ENCODE results near the gene RERE. TPM values are rescaled to one million over a fixed set of nuclear protein-coding genes. Genes with fewer than 3 reads are reported as not detected.

The RERE gene
- total RNA-seq, 4 donors from 2014 or later, result 118 to 244 (median 131) TPM

DNA sequence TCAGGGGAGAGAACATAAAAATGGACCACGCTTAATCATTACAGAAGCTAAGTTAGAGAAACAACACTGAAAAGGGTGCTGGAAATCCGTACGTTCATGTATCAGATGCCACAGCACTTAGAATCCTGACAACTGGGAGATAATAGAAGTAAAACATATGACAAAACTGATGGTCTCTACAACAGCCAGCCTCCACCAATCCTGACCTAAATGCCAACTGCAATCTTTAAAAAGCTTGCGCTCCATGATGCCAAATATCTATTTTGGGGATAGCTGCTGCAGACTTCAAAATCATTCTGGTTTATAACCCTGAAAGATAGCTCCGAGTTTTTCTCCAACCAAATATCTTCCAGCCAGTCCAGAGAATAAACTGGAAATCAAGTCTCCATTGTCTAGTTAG, 178.3 kb downstream of the RERE start:
- WGBS, 2 donors, result 94 to 95% methylated on average over 5 of the region's 5 CpGs
- no peak for TF ChIP-seq POLR2A (IDR thresholded peaks at IDR 0.05)
- TF ChIP-seq, protein P1, sequence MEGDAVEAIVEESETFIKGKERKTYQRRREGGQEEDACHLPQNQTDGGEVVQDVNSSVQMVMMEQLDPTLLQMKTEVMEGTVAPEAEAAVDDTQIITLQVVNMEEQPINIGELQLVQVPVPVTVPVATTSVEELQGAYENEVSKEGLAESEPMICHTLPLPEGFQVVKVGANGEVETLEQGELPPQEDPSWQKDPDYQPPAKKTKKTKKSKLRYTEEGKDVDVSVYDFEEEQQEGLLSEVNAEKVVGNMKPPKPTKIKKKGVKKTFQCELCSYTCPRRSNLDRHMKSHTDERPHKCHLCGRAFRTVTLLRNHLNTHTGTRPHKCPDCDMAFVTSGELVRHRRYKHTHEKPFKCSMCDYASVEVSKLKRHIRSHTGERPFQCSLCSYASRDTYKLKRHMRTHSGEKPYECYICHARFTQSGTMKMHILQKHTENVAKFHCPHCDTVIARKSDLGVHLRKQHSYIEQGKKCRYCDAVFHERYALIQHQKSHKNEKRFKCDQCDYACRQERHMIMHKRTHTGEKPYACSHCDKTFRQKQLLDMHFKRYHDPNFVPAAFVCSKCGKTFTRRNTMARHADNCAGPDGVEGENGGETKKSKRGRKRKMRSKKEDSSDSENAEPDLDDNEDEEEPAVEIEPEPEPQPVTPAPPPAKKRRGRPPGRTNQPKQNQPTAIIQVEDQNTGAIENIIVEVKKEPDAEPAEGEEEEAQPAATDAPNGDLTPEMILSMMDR (IDR thresholded peaks at IDR 0.05), result no peak
- Histone ChIP-seq H3K36me3 (no peaks in the 10 kb centered on the region), H3K4me1 (peaks cover 10 to 17% of the 10 kb centered on the region in 2 donors), H3K27ac (no peak overlapping the region), H3K27me3 (no peaks in the 10 kb centered on the region), H3K9me3 (no peaks in the 10 kb centered on the region), H3K4me3 (replicated peaks in 1 of 3) (no peak overlapping the region)
- DNase-seq, result no peak
- intact Hi-C loops (cut with DNase I), result no loop called here

DNA sequence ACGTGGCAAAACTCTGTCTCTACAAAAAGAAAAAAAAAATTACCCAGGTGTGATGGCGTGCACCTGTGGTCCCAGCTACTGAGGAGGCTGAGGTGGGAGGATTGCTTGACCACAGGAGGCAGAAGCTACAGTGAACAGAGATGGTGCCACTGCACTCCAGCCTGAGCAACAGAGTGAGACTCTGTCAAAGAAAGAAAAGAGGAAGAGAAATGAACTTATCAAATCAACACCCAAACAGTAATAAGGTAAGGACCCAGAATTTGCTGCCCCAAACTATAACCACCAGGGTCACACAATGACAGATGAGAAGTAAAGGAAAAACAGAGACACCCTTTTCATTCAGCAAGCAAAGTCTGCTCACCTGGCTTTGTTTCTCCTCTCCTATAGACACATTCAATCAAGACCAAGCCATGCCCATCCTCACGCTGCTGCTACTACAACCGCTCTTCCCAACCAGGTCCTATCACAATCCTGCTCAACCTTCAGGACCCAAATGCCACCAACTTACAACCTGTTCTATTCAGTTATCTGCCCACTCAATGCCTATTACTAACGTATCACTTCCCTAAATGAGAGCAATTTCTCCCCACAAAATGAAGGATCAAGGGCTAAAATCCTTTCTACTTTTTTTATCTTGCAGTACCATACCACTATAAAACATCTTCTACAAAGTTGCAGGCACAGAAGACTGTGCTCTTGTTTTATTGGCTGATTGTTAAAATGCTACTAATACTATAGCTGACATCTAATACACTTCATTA, 183.5 kb downstream of the RERE start:
- intact Hi-C loops (cut with DNase I), result no loop called here
- Histone ChIP-seq H3K27ac (no peak overlapping the region), H3K36me3 (no peaks in the 10 kb centered on the region), H3K4me3 (replicated peaks in 1 of 3) (no peak overlapping the region), H3K9me3 (no peaks in the 10 kb centered on the region), H3K4me1 (peaks cover 10 to 19% of the 10 kb centered on the region in 2 donors), H3K27me3 (no peaks in the 10 kb centered on the region)
- TF ChIP-seq POLR2A (IDR thresholded peaks at IDR 0.05), result no peak
- TF ChIP-seq, protein P1 (IDR thresholded peaks at IDR 0.05), result no peak
- 94 to 97% methylated on average over 5 of the region's 5 CpGs for WGBS, 2 donors
- no peak for DNase-seq

DNA sequence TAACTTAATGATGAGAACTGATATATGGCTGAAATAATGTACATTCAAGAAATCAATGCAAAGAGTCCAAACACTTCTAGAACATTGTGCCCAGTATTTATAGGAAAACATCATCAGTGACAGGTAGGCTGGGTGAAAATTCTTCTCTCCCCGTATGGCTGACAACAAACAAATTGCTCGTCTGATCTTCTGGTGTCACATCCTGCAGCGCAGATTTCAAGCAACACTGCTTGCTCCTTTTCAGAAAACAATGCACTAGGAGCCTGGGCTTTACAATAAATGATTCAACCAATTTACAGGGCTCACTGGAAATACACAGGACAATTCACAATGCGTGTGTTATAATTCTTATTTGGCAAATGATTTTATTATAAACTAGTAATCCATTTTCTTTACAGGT, 185.3 kb downstream of the RERE start:
- WGBS, 2 donors, result 90 to 95% methylated on average over 4 of the region's 4 CpGs
- Histone ChIP-seq H3K36me3 (no peaks in the 10 kb centered on the region), H3K27ac (no peak overlapping the region), H3K9me3 (no peaks in the 10 kb centered on the region), H3K4me1 (peaks cover 12 to 19% of the 10 kb centered on the region in 2 donors), H3K4me3 (replicated peaks in 1 of 3) (no peak overlapping the region), H3K27me3 (no peaks in the 10 kb centered on the region)
- DNase-seq, result no peak
- intact Hi-C loops (cut with DNase I), result no loop called here
- TF ChIP-seq POLR2A (IDR thresholded peaks at IDR 0.05), result no peak
- TF ChIP-seq, protein P1 (IDR thresholded peaks at IDR 0.05), result no peak

DNA sequence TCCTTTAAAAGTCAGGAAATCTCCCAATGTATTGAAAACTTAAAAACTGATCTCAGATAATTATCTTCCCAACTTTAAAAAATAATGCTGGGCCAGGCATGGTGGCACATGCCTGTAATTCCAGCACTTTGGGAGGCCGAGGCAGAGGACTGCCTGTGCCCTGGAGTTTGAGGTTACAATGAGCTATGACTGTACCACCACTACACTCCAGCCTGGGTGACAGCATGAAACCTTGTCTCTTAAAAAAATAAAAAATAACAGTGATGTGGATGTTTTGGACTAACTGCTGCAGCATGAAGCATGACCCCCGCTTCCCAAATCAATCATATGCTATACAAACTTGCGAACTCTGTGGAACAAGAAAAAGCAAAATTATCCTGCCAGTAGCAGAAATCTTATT, 186.3 kb downstream of the RERE start:
- Histone ChIP-seq H3K27ac (no peak overlapping the region), H3K4me3 (replicated peaks in 1 of 3) (no peak overlapping the region), H3K4me1 (peaks cover 12 to 28% of the 10 kb centered on the region in 2 donors), H3K36me3 (no peaks in the 10 kb centered on the region), H3K27me3 (no peaks in the 10 kb centered on the region), H3K9me3 (no peaks in the 10 kb centered on the region)
- DNase-seq, result no peak
- WGBS, 2 donors, result 96 to 97% methylated on average over 3 of the region's 3 CpGs
- no peak for TF ChIP-seq POLR2A (IDR thresholded peaks at IDR 0.05)
- TF ChIP-seq, protein P1 (IDR thresholded peaks at IDR 0.05), result no peak
- intact Hi-C loops (cut with DNase I), result no loop called here

DNA sequence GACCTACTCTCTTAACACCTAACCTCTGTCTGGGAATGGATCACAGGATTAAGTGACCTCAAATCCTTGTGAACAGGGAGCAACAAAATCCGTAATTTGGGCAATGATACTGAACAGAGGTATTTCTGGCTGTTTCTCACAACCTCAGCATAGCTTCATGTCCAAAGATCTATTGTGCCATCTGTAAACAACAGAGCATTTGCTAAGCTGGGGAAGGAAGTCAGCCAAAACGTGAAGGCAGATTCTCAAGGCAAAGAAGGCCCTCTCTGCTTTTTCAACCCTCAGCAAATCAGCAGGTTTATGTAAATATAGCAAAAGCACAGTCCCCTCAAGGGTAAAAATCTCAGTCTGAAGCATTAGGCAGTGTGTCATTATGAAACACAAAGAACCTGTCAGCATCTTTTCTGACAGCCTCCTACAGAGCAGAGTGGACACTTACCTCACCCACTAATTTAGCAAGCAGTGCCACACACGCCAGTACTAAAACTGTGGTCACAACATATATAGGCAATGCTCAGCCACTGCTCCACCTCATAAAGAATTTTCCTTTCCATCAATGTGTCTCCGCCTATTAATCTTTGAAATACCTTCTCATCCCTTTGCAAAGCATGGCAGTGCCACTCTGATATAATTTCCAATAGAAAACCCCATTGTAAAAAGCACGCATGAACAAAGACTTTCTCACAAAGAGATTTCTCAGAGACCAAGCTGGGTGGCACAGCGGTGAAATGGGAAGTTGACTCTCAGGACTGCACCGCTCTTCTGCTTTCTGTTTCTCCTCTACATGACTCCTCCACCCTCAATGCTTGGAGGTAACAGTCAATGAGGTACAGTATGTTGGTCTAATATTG, 188.0 kb downstream of the RERE start:
- Histone ChIP-seq H3K27ac (no peak overlapping the region), H3K27me3 (no peaks in the 10 kb centered on the region), H3K36me3 (no peaks in the 10 kb centered on the region), H3K4me1 (peaks cover 12 to 30% of the 10 kb centered on the region in 2 donors), H3K9me3 (no peaks in the 10 kb centered on the region), H3K4me3 (replicated peaks in 1 of 3) (no peak overlapping the region)
- intact Hi-C loops (cut with DNase I), result no loop called here
- TF ChIP-seq POLR2A (IDR thresholded peaks at IDR 0.05), result no peak
- TF ChIP-seq, protein P1 (IDR thresholded peaks at IDR 0.05), result no peak
- 77 to 78% methylated on average over 7 of the region's 7 CpGs for WGBS, 2 donors
- no peak for DNase-seq

All from thyroid gland (tissue), 4 donors.